CD14-positive monocyte (primary cell): ENCODE data around the gene FAM221A. TPM values are rescaled to one million over a fixed set of nuclear protein-coding genes. Genes with fewer than 3 reads are reported as not detected.
"Not testable (repeated sequence)": the region's sequence is repeated elsewhere in the genome, so short reads cannot be mapped to it uniquely, and the experiment has no call there.

Experiments used
- DNase-seq, 3 donors: peaks; one replicate each; pipeline ENCODE4 v3.0.0-alpha.2; 2011 to 2022
- H2AFZ ChIP-seq: 2 replicates; pipeline ENCODE4 v1.6.0; 2012; ENCODE audit warnings: mild to moderate bottlenecking, low read depth, low read length, inconsistent platforms; ENCODE audit not compliant: insufficient read depth, poor library complexity, severe bottlenecking
- H3K27ac ChIP-seq, 2 donors: 1 replicate in 1 of 2; 2 replicates in 1 of 2; pipeline ENCODE4 v1.5.1; 2012 to 2013; ENCODE audit warnings: low read length in 2 of 2, control low read depth in 1 of 2, inconsistent platforms in 1 of 2, low read depth in 1 of 2, mild to moderate bottlenecking in 1 of 2
- H3K27me3 ChIP-seq, 2 donors: one replicate each; pipeline versions ENCODE4 v1.6.0 to v1.6.1; 2011 to 2013; ENCODE audit warnings: low read length in 2 of 2; ENCODE audit not compliant: control insufficient read depth in 2 of 2, insufficient read depth in 2 of 2
- H3K36me3 ChIP-seq, 2 donors: replicated peaks in 1 of 2; 1 replicate in 1 of 2; 2 replicates in 1 of 2; pipeline versions ENCODE4 v1.5.1 to v1.6.1; 2012 to 2013; ENCODE audit warnings: low read length in 2 of 2, control low read depth in 1 of 2, inconsistent platforms in 1 of 2, mild to moderate bottlenecking in 1 of 2; ENCODE audit not compliant: insufficient read depth in 2 of 2, control insufficient read depth in 1 of 2
- H3K4me1 ChIP-seq, 2 donors: 1 replicate in 1 of 2; 2 replicates in 1 of 2; pipeline versions ENCODE4 v1.5.1 to v1.6.1; 2012 to 2013; ENCODE audit warnings: low read length in 2 of 2, control low read depth in 1 of 2, inconsistent platforms in 1 of 2, mild to moderate bottlenecking in 1 of 2, moderate library complexity in 1 of 2; ENCODE audit not compliant: insufficient read depth in 2 of 2, control insufficient read depth in 1 of 2
- H3K4me2 ChIP-seq: replicated peaks from 2 replicates; pipeline ENCODE3; 2012; ENCODE audit warnings: low read length, moderate library complexity, mild to moderate bottlenecking; ENCODE audit not compliant: poor library complexity, severe bottlenecking; ENCODE audit errors: extremely low read depth
- H3K4me3 ChIP-seq, 3 experiments: fragments of 200-600 bp in 1 of 3; sonication (generic) in 1 of 3; replicated peaks in 1 of 3; 1 replicate in 2 of 3; 2 replicates in 1 of 3; pipeline ENCODE4 v1.5.1; 2011 to 2013; ENCODE audit warnings: low read length in 3 of 3, mild to moderate bottlenecking in 3 of 3, control low read depth in 2 of 3, low read depth in 2 of 3, inconsistent platforms in 1 of 3, moderate library complexity in 1 of 3
- H3K79me2 ChIP-seq: 2 replicates; pipeline ENCODE4 v1.6.0; 2012; ENCODE audit warnings: mild to moderate bottlenecking, control low read depth, inconsistent platforms, low read length, moderate library complexity; ENCODE audit not compliant: insufficient read depth
- H3K9ac ChIP-seq: 2 replicates; pipeline ENCODE4 v1.6.0; 2017; ENCODE audit warnings: low read length, mild to moderate bottlenecking; ENCODE audit not compliant: insufficient read depth, poor library complexity, severe bottlenecking
- H3K9me3 ChIP-seq, 2 donors: replicated peaks in 1 of 2; 1 replicate in 1 of 2; 2 replicates in 1 of 2; pipeline versions ENCODE4 v1.5.1 to v1.6.1; 2012 to 2013; ENCODE audit warnings: low read length in 2 of 2, control low read depth in 1 of 2; ENCODE audit not compliant: control insufficient read depth in 1 of 2, insufficient read depth in 1 of 2
- H4K20me1 ChIP-seq: 2 replicates; pipeline ENCODE4 v1.6.0; 2012; ENCODE audit warnings: mild to moderate bottlenecking, low read length, control low read depth, moderate library complexity; ENCODE audit not compliant: insufficient read depth
- H3K27ac Mint-ChIP-seq, 7 donors: one replicate each; pipeline ENCODE4 v1.8.0; 2020; ENCODE audit warnings: mild to moderate bottlenecking in 7 of 7, mixed read lengths in 7 of 7, moderate library complexity in 6 of 7, inconsistent platforms in 2 of 7
- H3K27me3 Mint-ChIP-seq, 3 donors: one replicate each; pipeline ENCODE4 v1.8.0; 2021 to 2022; ENCODE audit warnings: low read depth in 3 of 3, mild to moderate bottlenecking in 3 of 3, mixed read lengths in 3 of 3, moderate library complexity in 3 of 3, inconsistent platforms in 1 of 3
- H3K36me3 Mint-ChIP-seq, 2 donors: one replicate each; pipeline ENCODE4 v1.8.0; 2020; ENCODE audit warnings: mixed read lengths in 2 of 2, inconsistent platforms in 1 of 2, mild to moderate bottlenecking in 1 of 2
- H3K4me1 Mint-ChIP-seq: one replicate; pipeline ENCODE4 v1.8.0; 2020; ENCODE audit warnings: mild to moderate bottlenecking, mixed read lengths
- H3K4me3 Mint-ChIP-seq, 2 donors: one replicate each; pipeline ENCODE4 v1.8.0; 2020; ENCODE audit warnings: mild to moderate bottlenecking in 2 of 2, mixed read lengths in 2 of 2, moderate library complexity in 1 of 2
- H3K9me3 Mint-ChIP-seq, 7 donors: one replicate each; pipeline ENCODE4 v1.8.0; 2020 to 2022; ENCODE audit warnings: mixed read lengths in 7 of 7, mild to moderate bottlenecking in 6 of 7, moderate library complexity in 6 of 7, inconsistent platforms in 2 of 7
- CTCF ChIP-seq: fragments of 200-600 bp; IDR thresholded peaks from one replicate; pipeline ENCODE4 v1.8.0; 2022; ENCODE audit warnings: antibody characterized with exemption, mild to moderate bottlenecking
- WGBS: methylation state at CpG from one replicate; pipeline ENCODE4 v1.1.5; 2013; ENCODE audit warnings: missing lambda C conversion rate; ENCODE audit not compliant: insufficient coverage; 5-methylcytosine and 5-hydroxymethylcytosine counted together
- intact Hi-C, 2 donors: fragments of 100-400 bp; cut with micrococcal nuclease; formaldehyde crosslinking; loops; one replicate each; pipeline versions ENCODE4 v1.15.0 to v1.15.1; 2023
- polyA plus RNA-seq, 3 donors: library from polyadenylated mRNA; depleted of rRNA in 1 of 3; unstranded in 2 of 3; stranded (reverse) in 1 of 3; fragments of 300-500 nt in 2 of 3; fragments of >200 nt in 1 of 3; fragmentation: Illumina TruSeq in 2 of 3; gene quantifications; 1 replicate in 2 of 3; 2 replicates in 1 of 3; pipeline ENCODE4 v1.2.3, GENCODE V29; 2012 to 2021

Gene FAM221A
- polyA plus RNA-seq, 3 donors: 1.4 to 7.8 (median 2.1) TPM

DNA sequence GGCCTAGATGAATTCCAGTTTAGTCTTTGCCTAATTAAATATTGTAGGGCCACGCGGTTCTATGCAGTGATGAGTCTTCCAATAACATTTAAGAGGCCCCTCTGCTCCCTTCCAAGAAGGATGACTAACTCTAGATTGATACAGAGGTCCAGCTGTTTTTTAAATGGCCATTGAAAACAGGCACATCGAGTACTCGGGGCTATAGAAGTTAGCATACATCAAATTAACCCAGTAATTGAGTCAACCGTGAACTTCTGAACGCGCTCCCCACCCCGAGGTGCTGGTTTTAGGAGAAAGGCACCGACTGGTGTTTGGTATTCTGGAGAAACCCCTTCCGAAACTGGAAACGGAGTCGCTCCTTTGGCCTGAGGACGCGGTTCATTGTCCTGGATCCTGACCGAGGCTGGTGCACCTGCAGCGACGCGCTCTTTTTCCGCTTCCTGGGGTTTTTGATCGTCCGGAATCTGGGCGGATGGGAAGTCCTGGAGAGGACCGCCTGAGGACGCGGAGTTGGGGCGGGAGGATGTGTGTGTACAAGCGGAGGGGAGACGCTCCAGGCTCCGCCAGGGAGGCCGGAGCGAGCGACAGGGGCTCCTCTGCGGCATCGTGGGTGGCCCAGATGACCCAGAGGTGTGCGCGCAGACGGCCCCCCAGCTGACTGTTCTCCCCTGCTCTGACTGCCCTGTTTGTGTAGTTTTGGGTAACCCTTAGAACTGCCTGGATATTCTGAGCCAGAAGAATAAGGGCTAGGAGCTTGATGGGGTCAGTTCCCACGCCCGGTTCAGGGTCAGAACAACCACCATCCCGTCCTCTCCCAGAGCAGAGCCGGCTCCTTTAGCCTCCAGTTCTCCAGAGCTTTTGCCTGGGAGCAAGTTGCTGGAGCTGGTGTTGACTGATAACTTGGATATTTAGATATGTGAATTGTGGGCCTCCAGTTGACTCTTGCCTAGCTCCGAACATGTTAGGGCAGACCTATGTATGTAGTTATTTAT is 711 bp downstream of the FAM221A start:
- peaks cover 11 to 17% of the 10 kb centered on the region in 2 donors for H3K4me1 ChIP-seq
- no peaks in the 10 kb centered on the region for H3K79me2 ChIP-seq
- peak overlapping the region; percentile 61 for H3K9ac ChIP-seq
- WGBS: 6% methylated on average over 32 of the region's 42 CpGs
- H3K27ac ChIP-seq: no peak overlapping the region
- Mint-ChIP-seq H3K9me3 (peaks cover 0 to 11% (median 4%) of the 10 kb centered on the region in 7 donors), H3K4me1 (peaks cover 14% of the 10 kb centered on the region), H3K27ac (peak overlapping the region in 5 of 7 donors; percentile 38 to 81 (median 55)), H3K36me3 (no peaks in the 10 kb centered on the region), H3K4me3 (peak overlapping the region; percentile 90 to 97), H3K27me3 (peaks cover 3 to 11% (median 5%) of the 10 kb centered on the region in 3 donors)
- H3K9me3 ChIP-seq: no peaks in the 10 kb centered on the region
- TF ChIP-seq CTCF: peak; percentile 6
- H3K27me3 ChIP-seq: no peaks in the 10 kb centered on the region
- H3K4me2 ChIP-seq: peak overlapping the region; percentile 96
- H4K20me1 ChIP-seq: no peaks in the 10 kb centered on the region
- no peaks in the 10 kb centered on the region for H3K36me3 ChIP-seq
- intact Hi-C loops: loop anchor here (5.0 to 10.0 kb wide), 2 partner anchors 76 to 83 kb away; partner anchors contain the start of gene CCDC126 (in 1 of the 2)
- DNase-seq: peak; percentile 6 to 14 (median 10)
- H3K4me3 ChIP-seq: peak overlapping the region; percentile 52 to 81 (median 67)
- peak overlapping the region; percentile 91 for H2AFZ ChIP-seq

- not testable (repeated sequence) for H3K79me2 ChIP-seq, H3K9me3 ChIP-seq, H3K4me3 ChIP-seq, H3K27ac Mint-ChIP-seq, H3K4me3 Mint-ChIP-seq, H3K4me2 ChIP-seq, H3K9ac ChIP-seq, H3K27ac ChIP-seq, H3K27me3 Mint-ChIP-seq, H4K20me1 ChIP-seq, H2AFZ ChIP-seq, DNase-seq, H3K36me3 Mint-ChIP-seq, H3K27me3 ChIP-seq, H3K36me3 ChIP-seq, H3K9me3 Mint-ChIP-seq
- peaks cover 11 to 17% of the 10 kb centered on the region in 2 donors for H3K4me1 ChIP-seq
- no CpG with 5 or more reads among the region's 6 CpGs for WGBS
- intact Hi-C loops: loop anchor here (5.0 to 10.0 kb wide), 2 partner anchors 79 to 87 kb away; partner anchors contain the start of gene CCDC126 (in 1 of the 2)
- H3K4me1 Mint-ChIP-seq: peaks cover 14% of the 10 kb centered on the region
Observed at GRCh38 chr7:23684041-23684440, 4.0 kb downstream of the FAM221A start.
